ENCODE data around the gene CNIH4.

- TF ChIP-seq ZFX (IDR thresholded peaks at IDR 0.05) (no peak), CTCF (conservative IDR thresholded peaks at IDR 0.05) (no peak)
Measured at GRCh38 chr1:224348137-224348536, 8.5 kb upstream of the CNIH4 start.
